ENCODE results near the gene RAPSN. TPM values are rescaled to one million over a fixed set of nuclear protein-coding genes. Genes with fewer than 3 reads are reported as not detected.

Gene RAPSN
- total and polyA plus RNA-seq, 2 donors (not counting 1 experiment from before 2014, with no cell fraction given): 0.25 to 1.0 TPM

DNA sequence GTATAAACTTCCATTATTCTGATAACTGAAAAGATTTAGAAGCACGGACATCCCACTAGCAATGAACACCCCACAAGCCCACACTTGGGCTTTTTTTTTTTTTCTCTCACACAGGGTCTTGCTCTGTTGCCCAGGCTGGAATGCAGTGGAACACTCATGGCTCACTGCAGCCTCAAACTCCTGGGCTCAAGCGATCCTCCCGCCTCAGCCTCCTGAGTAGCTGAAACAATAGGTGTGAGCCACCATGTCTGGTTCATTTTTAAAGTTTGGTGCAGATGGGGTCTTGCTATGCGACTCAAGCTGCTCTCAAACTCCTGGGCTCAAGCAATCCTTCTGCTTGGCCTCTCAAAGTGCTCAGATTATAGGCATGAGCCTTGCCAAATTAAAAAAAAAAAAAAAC, 3.1 kb downstream of the RAPSN start:
- POLR2A ChIA-PET: interaction anchor here (0.7 kb wide), 2 partner anchors 110 to 204 kb away, joined by 3 to 10 read pairs; no protein-coding TSS in a partner anchor
- H3K4me3 ChIP-seq (ENCODE audit: control extremely low read depth in 1 of 5, extremely low read depth in 1 of 5, insufficient read depth in 1 of 5, low read depth in 2 of 5, low read length in 4 of 5): no peak overlapping the region
- H3K4me2 ChIP-seq (replicated peaks; ENCODE audit: low read depth, low read length, poor library complexity, severe bottlenecking): no peak overlapping the region
- no peak for DNase-seq
- Mint-ChIP-seq H3K4me3 (no peak overlapping the region), H3K27me3 (no peaks in the 10 kb centered on the region), H3K4me1 (no peaks in the 10 kb centered on the region), H3K27ac (no peak overlapping the region), H3K9me3 (ENCODE audit: insufficient read depth) (no peaks in the 10 kb centered on the region)
- H3K27me3 ChIP-seq (replicated peaks in 1 of 4; ENCODE audit: control extremely low read depth in 1 of 4, control insufficient read depth in 3 of 4, insufficient read depth in 4 of 4, low read length in 3 of 4): no peaks in the 10 kb centered on the region
- no peak overlapping the region for H2AFZ ChIP-seq (ENCODE audit: insufficient read depth, low read depth, low read length, poor library complexity, severe bottlenecking)
- no peak overlapping the region for H3K9ac ChIP-seq (ENCODE audit: low read length)
- no peaks in the 10 kb centered on the region for H3K79me2 ChIP-seq (ENCODE audit: control insufficient read depth, insufficient read depth, low read length)
- 97% methylated on average over 4 of the region's 4 CpGs for WGBS (ENCODE audit: insufficient coverage)
- no peak overlapping the region for H3K27ac ChIP-seq (ENCODE audit: low read length in 2 of 2)
- no peaks in the 10 kb centered on the region for H3K9me3 ChIP-seq (ENCODE audit: control extremely low read depth in 1 of 3, control insufficient read depth in 2 of 3, insufficient read depth in 1 of 3, low read length in 2 of 3)
- intact Hi-C loops (cut with micrococcal nuclease): no loop called here
- no peaks in the 10 kb centered on the region for H3K36me3 ChIP-seq (replicated peaks in 1 of 2; ENCODE audit: control extremely low read depth in 1 of 2, control insufficient read depth in 1 of 2, extremely low read depth in 1 of 2, insufficient read depth in 2 of 2, low read length in 1 of 2)
- no peaks in the 10 kb centered on the region for H3K4me1 ChIP-seq (ENCODE audit: control insufficient read depth in 2 of 2, insufficient read depth in 2 of 2, low read length in 2 of 2)
- TF ChIP-seq, protein P1, sequence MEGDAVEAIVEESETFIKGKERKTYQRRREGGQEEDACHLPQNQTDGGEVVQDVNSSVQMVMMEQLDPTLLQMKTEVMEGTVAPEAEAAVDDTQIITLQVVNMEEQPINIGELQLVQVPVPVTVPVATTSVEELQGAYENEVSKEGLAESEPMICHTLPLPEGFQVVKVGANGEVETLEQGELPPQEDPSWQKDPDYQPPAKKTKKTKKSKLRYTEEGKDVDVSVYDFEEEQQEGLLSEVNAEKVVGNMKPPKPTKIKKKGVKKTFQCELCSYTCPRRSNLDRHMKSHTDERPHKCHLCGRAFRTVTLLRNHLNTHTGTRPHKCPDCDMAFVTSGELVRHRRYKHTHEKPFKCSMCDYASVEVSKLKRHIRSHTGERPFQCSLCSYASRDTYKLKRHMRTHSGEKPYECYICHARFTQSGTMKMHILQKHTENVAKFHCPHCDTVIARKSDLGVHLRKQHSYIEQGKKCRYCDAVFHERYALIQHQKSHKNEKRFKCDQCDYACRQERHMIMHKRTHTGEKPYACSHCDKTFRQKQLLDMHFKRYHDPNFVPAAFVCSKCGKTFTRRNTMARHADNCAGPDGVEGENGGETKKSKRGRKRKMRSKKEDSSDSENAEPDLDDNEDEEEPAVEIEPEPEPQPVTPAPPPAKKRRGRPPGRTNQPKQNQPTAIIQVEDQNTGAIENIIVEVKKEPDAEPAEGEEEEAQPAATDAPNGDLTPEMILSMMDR (IDR thresholded peaks at IDR 0.05): no peak
- no peak for TF ChIP-seq EZH2 (IDR thresholded peaks at IDR 0.05; ENCODE audit: borderline replicate concordance, insufficient read depth, low read depth, low read length, poor library complexity, severe bottlenecking)
- ATAC-seq (ENCODE audit: low read depth): no peak
- CTCF ChIA-PET: interaction anchor here (0.6 to 0.7 kb wide), 3 partner anchors 35 to 295 kb away, joined by 3 to 4 read pairs (median 4); no protein-coding TSS in a partner anchor
- no peaks in the 10 kb centered on the region for H4K20me1 ChIP-seq (ENCODE audit: control insufficient read depth, insufficient read depth, low read length, poor library complexity, severe bottlenecking)

DNA sequence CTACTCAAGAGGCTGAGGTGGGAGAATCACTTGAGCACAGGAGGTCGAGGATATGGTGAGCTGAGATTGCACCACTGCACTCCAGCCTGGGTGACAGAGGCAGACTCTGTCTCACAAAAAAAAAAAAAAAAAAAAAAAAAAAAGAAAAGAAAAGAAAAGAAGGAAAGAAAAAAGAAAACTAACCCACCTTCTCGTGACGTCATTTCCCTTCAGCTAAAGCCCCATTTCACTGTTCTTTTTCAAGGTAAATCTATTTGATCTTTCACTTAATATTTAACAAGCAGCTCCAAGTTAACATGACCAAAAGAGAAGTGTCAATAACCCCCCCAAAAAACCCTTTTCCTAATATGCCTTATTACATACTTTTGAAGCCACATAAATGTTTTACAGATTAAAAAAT, 5.1 kb downstream of the RAPSN start:
- WGBS (ENCODE audit: insufficient coverage): 87% methylated on average over 3 of the region's 3 CpGs
- Histone ChIP-seq H3K9me3 (ENCODE audit: control extremely low read depth in 1 of 3, control insufficient read depth in 2 of 3, insufficient read depth in 1 of 3, low read length in 2 of 3) (no peaks in the 10 kb centered on the region), H3K79me2 (ENCODE audit: control insufficient read depth, insufficient read depth, low read length) (no peaks in the 10 kb centered on the region), H3K4me3 (ENCODE audit: control extremely low read depth in 1 of 5, extremely low read depth in 1 of 5, insufficient read depth in 1 of 5, low read depth in 2 of 5, low read length in 4 of 5) (no peak overlapping the region), H3K27me3 (replicated peaks in 1 of 4; ENCODE audit: control extremely low read depth in 1 of 4, control insufficient read depth in 3 of 4, insufficient read depth in 4 of 4, low read length in 3 of 4) (no peaks in the 10 kb centered on the region), H3K36me3 (replicated peaks in 1 of 2; ENCODE audit: control extremely low read depth in 1 of 2, control insufficient read depth in 1 of 2, extremely low read depth in 1 of 2, insufficient read depth in 2 of 2, low read length in 1 of 2) (no peaks in the 10 kb centered on the region), H3K27ac (ENCODE audit: low read length in 2 of 2) (no peak overlapping the region), H3K4me2 (replicated peaks; ENCODE audit: low read depth, low read length, poor library complexity, severe bottlenecking) (no peak overlapping the region), H2AFZ (ENCODE audit: insufficient read depth, low read depth, low read length, poor library complexity, severe bottlenecking) (no peak overlapping the region), H3K9ac (ENCODE audit: low read length) (no peak overlapping the region), H3K4me1 (ENCODE audit: control insufficient read depth in 2 of 2, insufficient read depth in 2 of 2, low read length in 2 of 2) (no peaks in the 10 kb centered on the region), H4K20me1 (ENCODE audit: control insufficient read depth, insufficient read depth, low read length, poor library complexity, severe bottlenecking) (no peaks in the 10 kb centered on the region)
- ChIA-PET POLR2A (no interaction called here), CTCF (interaction anchor here (1.4 kb wide), 1 partner anchor 11 kb away, joined by 9 read pairs; no protein-coding TSS in a partner anchor)
- Mint-ChIP-seq H3K4me1 (no peaks in the 10 kb centered on the region), H3K27ac (no peak overlapping the region), H3K4me3 (no peak overlapping the region), H3K9me3 (ENCODE audit: insufficient read depth) (no peaks in the 10 kb centered on the region), H3K27me3 (no peaks in the 10 kb centered on the region)
- intact Hi-C loops (cut with micrococcal nuclease): no loop called here
- ATAC-seq (ENCODE audit: low read depth) (no peak), DNase-seq (no peak)
- no peak for TF ChIP-seq EZH2 (IDR thresholded peaks at IDR 0.05; ENCODE audit: borderline replicate concordance, insufficient read depth, low read depth, low read length, poor library complexity, severe bottlenecking)
- TF ChIP-seq, protein P1 (IDR thresholded peaks at IDR 0.05): no peak
